ENCODE results near the gene PRF1.

DNA sequence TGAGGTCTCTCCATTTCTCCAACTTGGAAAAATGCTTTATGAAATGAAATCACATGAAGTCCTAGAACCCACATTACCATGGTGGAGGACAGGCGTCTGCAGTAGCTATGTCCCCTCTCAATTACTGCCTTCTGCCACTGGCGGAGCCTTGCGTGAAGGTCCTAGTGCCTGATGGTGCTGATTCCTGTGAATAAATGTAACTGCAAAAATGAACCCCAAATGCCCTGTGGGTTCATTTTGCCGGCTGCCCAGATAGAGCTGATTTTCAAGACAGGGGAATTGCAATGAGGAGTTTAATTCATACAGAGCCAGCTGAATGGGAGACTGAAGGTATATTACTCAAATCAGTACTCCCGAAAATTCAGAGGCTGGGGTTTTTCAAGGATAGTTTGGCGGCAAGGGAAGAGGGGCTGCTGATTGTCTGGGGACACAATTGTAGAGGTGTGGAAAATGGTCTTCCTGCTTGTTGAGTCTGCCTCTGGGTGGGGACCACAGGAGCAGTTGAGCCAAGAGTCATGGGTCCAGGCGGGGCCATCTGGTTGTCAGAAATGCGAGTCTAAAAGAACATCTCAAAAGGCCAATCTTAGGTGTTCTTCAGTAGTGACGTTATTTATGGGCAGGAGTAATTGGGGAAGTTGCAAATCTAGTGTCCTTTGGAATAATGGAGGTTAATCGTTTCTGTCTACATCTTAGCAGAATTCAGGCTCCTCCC, 13.5 kb downstream of the PRF1 start:
- no peak for TF ChIP-seq POLR2AphosphoS5 (IDR thresholded peaks at IDR 0.05; ENCODE audit: low read depth, low read length)
- TF ChIP-seq REST (IDR thresholded peaks at IDR 0.05; ENCODE audit: insufficient read depth in 1 of 2, low read depth in 2 of 2, low read length in 2 of 2): no peak
- no peak for TF ChIP-seq FOXP2 (optimal IDR thresholded peaks at IDR 0.05; ENCODE audit: borderline replicate concordance, extremely low read depth, extremely low read length, insufficient read depth)
- no peak for TF ChIP-seq SIN3A (IDR thresholded peaks at IDR 0.05; ENCODE audit: borderline replicate concordance, insufficient read depth, low read length)
- no peak for TF ChIP-seq TAF1 (IDR thresholded peaks at IDR 0.05; ENCODE audit: borderline replicate concordance, insufficient read depth, low read length)

Data from PFSK-1 (cell line).